Measurements from ENCODE around the gene GSAP. TPM values are rescaled to one million over a fixed set of nuclear protein-coding genes. Genes with fewer than 3 reads are reported as not detected.
"Not testable (repeated sequence)": the region's sequence is repeated elsewhere in the genome, so short reads cannot be mapped to it uniquely, and the experiment has no call there.

Gene GSAP
- total and polyA plus RNA-seq, 8 donors, result 34.1 to 60.1 (median 45.7) TPM

DNA sequence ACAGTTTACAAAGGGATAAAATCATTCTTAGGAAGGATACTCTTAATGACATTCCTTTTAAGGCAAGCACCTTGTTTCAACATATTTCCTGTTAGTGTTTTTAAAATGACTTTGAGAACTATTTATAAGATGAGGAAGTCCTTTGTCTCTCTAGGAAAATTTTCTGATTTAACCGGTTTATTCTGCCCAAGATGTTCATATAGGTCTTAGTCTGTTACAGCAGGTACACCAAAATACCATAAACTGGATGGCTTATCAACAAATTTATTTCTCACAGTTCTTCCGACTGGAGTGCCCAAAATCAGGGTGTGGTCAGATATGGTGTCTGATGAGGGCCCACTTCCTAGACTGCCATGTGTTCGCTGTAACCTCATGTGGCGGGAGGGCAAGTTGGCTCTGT lies 77.9 kb downstream of the GSAP start:
- intact Hi-C loops (cut with DNase I), result no loop called here
- H3K4me1 ChIP-seq, result peaks cover 8 to 44% of the 10 kb centered on the region in 2 donors
- TF ChIP-seq, protein P1, sequence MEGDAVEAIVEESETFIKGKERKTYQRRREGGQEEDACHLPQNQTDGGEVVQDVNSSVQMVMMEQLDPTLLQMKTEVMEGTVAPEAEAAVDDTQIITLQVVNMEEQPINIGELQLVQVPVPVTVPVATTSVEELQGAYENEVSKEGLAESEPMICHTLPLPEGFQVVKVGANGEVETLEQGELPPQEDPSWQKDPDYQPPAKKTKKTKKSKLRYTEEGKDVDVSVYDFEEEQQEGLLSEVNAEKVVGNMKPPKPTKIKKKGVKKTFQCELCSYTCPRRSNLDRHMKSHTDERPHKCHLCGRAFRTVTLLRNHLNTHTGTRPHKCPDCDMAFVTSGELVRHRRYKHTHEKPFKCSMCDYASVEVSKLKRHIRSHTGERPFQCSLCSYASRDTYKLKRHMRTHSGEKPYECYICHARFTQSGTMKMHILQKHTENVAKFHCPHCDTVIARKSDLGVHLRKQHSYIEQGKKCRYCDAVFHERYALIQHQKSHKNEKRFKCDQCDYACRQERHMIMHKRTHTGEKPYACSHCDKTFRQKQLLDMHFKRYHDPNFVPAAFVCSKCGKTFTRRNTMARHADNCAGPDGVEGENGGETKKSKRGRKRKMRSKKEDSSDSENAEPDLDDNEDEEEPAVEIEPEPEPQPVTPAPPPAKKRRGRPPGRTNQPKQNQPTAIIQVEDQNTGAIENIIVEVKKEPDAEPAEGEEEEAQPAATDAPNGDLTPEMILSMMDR (IDR thresholded peaks at IDR 0.05), result no peak
- H3K27me3 ChIP-seq, result no peaks in the 10 kb centered on the region
- DNase-seq, result no peak
- peak overlapping the region; percentile 61 to 74 for H3K27ac ChIP-seq
- H3K9me3 ChIP-seq, result no peaks in the 10 kb centered on the region
- H3K4me3 ChIP-seq, result no peak overlapping the region
- ATAC-seq, result peak; percentile 68
- no peaks in the 10 kb centered on the region for H3K36me3 ChIP-seq

DNA sequence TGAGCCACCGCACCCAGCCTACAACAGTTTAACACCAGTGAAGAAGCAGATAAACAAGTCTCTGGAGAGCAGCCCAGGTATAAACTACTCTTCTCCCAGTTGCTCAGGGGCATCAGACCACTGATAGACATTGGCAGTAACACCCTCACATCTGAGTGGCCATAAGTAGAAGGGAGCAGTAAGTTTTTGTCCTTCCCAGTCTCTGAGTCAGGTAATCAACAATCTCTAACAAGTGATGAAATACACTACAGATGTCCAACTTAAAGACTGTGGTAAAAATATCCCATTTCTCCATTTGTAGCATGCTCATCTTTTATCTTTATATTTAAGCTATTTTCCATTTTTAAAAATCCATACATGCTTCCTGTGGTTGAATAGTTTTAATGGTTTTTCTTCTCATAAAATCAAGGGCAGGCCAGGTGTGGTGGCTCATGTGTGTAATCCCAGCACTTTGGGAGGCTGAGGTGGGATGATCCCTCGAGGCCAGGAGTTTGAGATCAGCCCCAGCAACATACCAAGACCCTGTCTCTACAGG lies 78.6 kb downstream of the GSAP start:
- Histone ChIP-seq H3K4me1 (peaks cover 8 to 44% of the 10 kb centered on the region in 2 donors), H3K27me3 (no peaks in the 10 kb centered on the region), H3K4me3 (no peak overlapping the region), H3K9me3 (no peaks in the 10 kb centered on the region), H3K27ac (peak overlapping the region in 1 of 2 donors; percentile 61), H3K36me3 (no peaks in the 10 kb centered on the region)
- TF ChIP-seq, protein P1 (IDR thresholded peaks at IDR 0.05), result no peak
- intact Hi-C loops (cut with DNase I), result no loop called here
- DNase-seq, result no peak
- ATAC-seq, result no peak

DNA sequence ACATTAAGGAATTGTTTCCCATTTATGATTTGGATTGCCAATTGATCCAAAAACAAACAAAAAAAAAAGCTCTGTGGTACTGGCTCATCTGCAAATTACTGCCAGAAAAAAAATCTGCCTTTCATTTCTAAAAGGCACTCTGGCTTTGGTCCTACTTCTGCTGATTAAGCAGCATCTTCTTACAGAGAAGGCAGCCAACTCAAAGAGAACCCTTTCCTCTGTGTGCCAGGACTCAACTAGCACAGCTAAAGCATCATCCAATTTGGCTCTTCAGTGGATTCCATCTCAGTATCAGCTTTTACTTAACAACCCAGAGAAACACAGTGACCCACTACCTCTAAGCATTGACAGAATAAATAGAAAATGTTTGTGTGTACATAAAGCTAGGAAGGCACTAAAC lies 80.6 kb downstream of the GSAP start:
- peaks cover 13 to 62% of the 10 kb centered on the region in 2 donors for H3K4me1 ChIP-seq
- ATAC-seq, result no peak
- H3K36me3 ChIP-seq, result no peaks in the 10 kb centered on the region
- TF ChIP-seq, protein P1 (IDR thresholded peaks at IDR 0.05), result no peak
- DNase-seq, result no peak
- peak overlapping the region in 1 of 2 donors; percentile 45 for H3K27ac ChIP-seq
- H3K4me3 ChIP-seq, result no peak overlapping the region
- intact Hi-C loops (cut with DNase I), result no loop called here
- H3K9me3 ChIP-seq, result no peaks in the 10 kb centered on the region
- H3K27me3 ChIP-seq, result no peaks in the 10 kb centered on the region

DNA sequence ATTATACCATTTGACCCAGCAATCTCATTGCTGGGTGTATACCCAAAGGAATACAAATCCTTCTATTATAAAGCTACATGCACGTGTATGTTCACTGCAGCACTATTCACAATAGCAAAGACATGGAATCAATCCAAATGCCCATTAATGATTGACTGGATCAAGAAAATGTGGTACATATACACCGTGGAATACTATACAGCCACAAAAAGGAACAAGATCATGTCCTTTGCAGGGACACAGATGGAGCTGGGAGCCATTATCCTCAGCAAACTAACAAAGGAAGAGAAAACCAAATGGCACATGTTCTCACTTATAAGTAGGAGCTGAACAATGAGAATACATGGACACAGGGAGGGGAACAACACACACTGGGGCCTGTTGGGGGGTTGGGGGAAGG lies 82.1 kb downstream of the GSAP start:
- H3K27me3 ChIP-seq; H3K27ac ChIP-seq; intact Hi-C loops (cut with DNase I); H3K4me3 ChIP-seq; H3K36me3 ChIP-seq; DNase-seq; H3K9me3 ChIP-seq; ATAC-seq: not testable (repeated sequence)
- peaks cover 22 to 66% of the 10 kb centered on the region in 2 donors for H3K4me1 ChIP-seq

DNA sequence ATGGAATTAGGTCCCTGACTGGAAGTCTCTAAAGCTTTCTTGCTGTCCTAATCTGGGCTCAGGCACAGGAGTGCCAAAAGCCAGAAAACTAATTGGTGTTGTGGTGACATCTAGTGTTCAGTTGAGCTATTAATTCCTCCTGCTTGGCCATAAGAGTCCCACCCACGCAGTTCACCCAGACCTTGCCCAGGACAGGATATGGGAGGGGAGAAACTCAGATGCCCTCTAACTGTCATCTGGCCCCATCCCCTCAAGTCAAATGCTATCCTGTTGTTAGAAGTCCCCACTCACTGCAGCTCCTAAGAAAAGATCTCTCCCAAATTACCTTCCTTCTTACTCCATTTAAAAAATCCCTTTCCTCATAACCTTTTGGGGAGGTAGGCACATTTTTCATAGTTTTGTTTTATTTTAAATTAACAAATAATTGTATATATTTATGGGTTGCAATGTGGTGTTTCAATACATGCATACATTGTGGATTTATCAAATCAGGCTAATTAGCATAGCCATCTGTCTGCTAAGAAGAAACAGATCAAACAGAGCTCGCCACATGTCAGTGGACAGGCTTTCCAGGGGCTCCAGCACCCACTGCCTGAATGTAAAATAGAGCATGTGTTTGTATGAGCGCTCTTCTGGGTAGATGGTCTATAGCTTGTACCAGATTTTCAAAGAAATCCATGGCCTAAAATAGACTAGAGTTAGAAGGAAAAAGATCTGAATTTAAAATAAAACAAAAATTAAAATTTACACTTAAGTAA lies 84.0 kb downstream of the GSAP start:
- DNase-seq, result peak in 3 of 4 donors; percentile 68 to 88 (median 75)
- Histone ChIP-seq H3K27me3 (no peaks in the 10 kb centered on the region), H3K36me3 (no peaks in the 10 kb centered on the region), H3K4me3 (no peak overlapping the region), H3K4me1 (peaks cover 33 to 66% of the 10 kb centered on the region in 2 donors), H3K27ac (no peak overlapping the region), H3K9me3 (no peaks in the 10 kb centered on the region)
- intact Hi-C loops (cut with DNase I), result no loop called here
- peak; percentile 86 for ATAC-seq
- TF ChIP-seq, protein P1 (IDR thresholded peaks at IDR 0.05), result peak; percentile 63 to 66

All from left lung (tissue), 10 donors.